HCT116 (cell line): ENCODE data around the gene SLC16A13. TPM values are rescaled to one million over a fixed set of nuclear protein-coding genes. Genes with fewer than 3 reads are reported as not detected.

Experiments
- ATAC-seq: fragments of 200-7000 bp; cut with Tn5 transposase; 2 replicates; pipeline ENCODE4 v1.9.1; 2020; ENCODE audit warnings: mild to moderate bottlenecking, moderate library complexity
- BruUV-seq: library from RNA; stranded (reverse); fragments of 400-500 nt; replicated peaks from 2 replicates; lab custom pipeline; 2021; lab: Mats Ljungman, UMichigan
- CTCF ChIA-PET: fragments of 300-600 bp; sonication (Branson Sonifier 250); formaldehyde crosslinking; loops from one replicate; lab custom pipeline; 2021; ENCODE audit warnings: antibody characterized with exemption; lab: Charles Lee
- POLR2A ChIA-PET: fragments of 300-600, 350-600 bp; sonication (Branson Sonifier 250); formaldehyde crosslinking; loops from one replicate; lab custom pipeline; 2021; ENCODE audit warnings: antibody characterized with exemption; lab: Charles Lee
- RAD21 ChIA-PET, 2 experiments: fragments of 300-600 bp; sonication (Branson Sonifier 250); formaldehyde crosslinking; loops; one replicate each; lab custom pipeline; 2023; ENCODE audit warnings: low total read pairs in 2 of 2; ENCODE audit not compliant: uncharacterized antibody in 2 of 2, unreplicated experiment in 2 of 2, low non-redundant PET in 1 of 2; lab: Charles Lee
- DNase-seq: peaks from one replicate; pipeline ENCODE4 v3.0.0-alpha.2; 2010; ENCODE audit warnings: low read depth, low spot score
- H2AFZ ChIP-seq: fragments of 200-600 bp; shearing (Covaris generic), sonication (generic); 2 replicates; pipeline ENCODE4 v1.6.1; 2017; ENCODE audit warnings: low read depth, mixed run types, mixed read lengths, antibody characterized with exemption, low read length; ENCODE audit not compliant: poor library complexity, severe bottlenecking
- H3K27ac ChIP-seq: 2 replicates; pipeline ENCODE4 v1.5.1; 2012; ENCODE audit warnings: low read depth, low read length
- H3K27me3 ChIP-seq: fragments of 200-600 bp; sonication (generic); 2 replicates; pipeline ENCODE4 v1.6.1; 2016; ENCODE audit warnings: mixed run types, low read length, mixed read lengths; ENCODE audit not compliant: insufficient read depth
- H3K36me3 ChIP-seq, 2 experiments: fragments of 200-500 bp in 1 of 2; fragments of 200-600 bp in 1 of 2; sonication (Bioruptor generic) in 1 of 2; sonication (generic) in 1 of 2; 2 replicates each; pipeline versions ENCODE4 v1.5.1 to v1.6.1; 2014 to 2016; ENCODE audit warnings: low read length in 2 of 2, inconsistent platforms in 1 of 2, mixed read lengths in 1 of 2, mixed run types in 1 of 2; ENCODE audit not compliant: insufficient read depth in 2 of 2, control insufficient read depth in 1 of 2
- H3K4me1 ChIP-seq, 2 experiments: fragments of 200-600 bp in 1 of 2; sonication (generic) in 1 of 2; 2 replicates each; pipeline versions ENCODE4 v1.5.1 to v1.6.1; 2012 to 2017; ENCODE audit warnings: low read length in 2 of 2, inconsistent platforms in 1 of 2, mild to moderate bottlenecking in 1 of 2, mixed read lengths in 1 of 2, mixed run types in 1 of 2, moderate library complexity in 1 of 2; ENCODE audit not compliant: insufficient read depth in 2 of 2, control insufficient read depth in 1 of 2
- H3K4me2 ChIP-seq: fragments of 200-600 bp; sonication (generic); 2 replicates; pipeline ENCODE4 v1.6.1; 2017; ENCODE audit warnings: mixed run types, low read length, mixed read lengths
- H3K4me3 ChIP-seq, 2 experiments: fragments of 200-600 bp in 1 of 2; sonication (generic) in 1 of 2; replicated peaks in 1 of 2; 2 replicates each; pipeline ENCODE4 v1.5.1; 2011 to 2016; ENCODE audit warnings: low read length in 2 of 2, control low read depth in 1 of 2, low read depth in 1 of 2, mild to moderate bottlenecking in 1 of 2, mixed read lengths in 1 of 2, mixed run types in 1 of 2
- H3K79me2 ChIP-seq: fragments of 200-600 bp; sonication (generic); 2 replicates; pipeline ENCODE4 v1.6.1; 2017; ENCODE audit warnings: mild to moderate bottlenecking, mixed run types, low read length, moderate library complexity, mixed read lengths; ENCODE audit not compliant: insufficient read depth
- H3K9ac ChIP-seq: fragments of 200-600 bp; sonication (generic); 2 replicates; pipeline ENCODE4 v1.6.1; 2016; ENCODE audit warnings: low read length, mixed read lengths
- H3K9me2 ChIP-seq: fragments of 200-600 bp; sonication (generic), shearing (Covaris generic); 2 replicates; pipeline ENCODE4 v1.6.1; 2017; ENCODE audit warnings: mixed run types, mild to moderate bottlenecking, moderate library complexity; ENCODE audit not compliant: insufficient read depth
- H3K9me3 ChIP-seq, 2 experiments: fragments of 200-500 bp in 1 of 2; fragments of 200-600 bp in 1 of 2; sonication (Bioruptor generic) in 1 of 2; sonication (generic) in 1 of 2; 2 replicates each; pipeline ENCODE4 v1.6.1; 2014 to 2017; ENCODE audit warnings: low read length in 2 of 2, mixed read lengths in 2 of 2, inconsistent platforms in 1 of 2, low read depth in 1 of 2, mild to moderate bottlenecking in 1 of 2, mixed run types in 1 of 2, moderate library complexity in 1 of 2; ENCODE audit not compliant: control insufficient read depth in 1 of 2, insufficient read depth in 1 of 2
- H4K20me1 ChIP-seq: fragments of 200-600 bp; sonication (generic), shearing (Covaris generic); 2 replicates; pipeline ENCODE4 v1.6.1; 2017; ENCODE audit warnings: mixed run types, mild to moderate bottlenecking, moderate library complexity; ENCODE audit not compliant: insufficient read depth
- CEBPB ChIP-seq: IDR thresholded peaks from 2 replicates; pipeline ENCODE4 v1.6.1; 2012; ENCODE audit warnings: low read depth
- CTCF ChIP-seq, 3 experiments: fragments of 200-600 bp in 1 of 3; sonication (generic) in 1 of 3; IDR thresholded peaks in 2 of 3; conservative IDR thresholded peaks in 1 of 3; 2 replicates each; pipeline ENCODE4 v1.5.1; 2012 to 2017; ENCODE audit warnings: low read depth in 2 of 3, low read length in 2 of 3, antibody characterized with exemption in 1 of 3, borderline replicate concordance in 1 of 3, control low read depth in 1 of 3, mild to moderate bottlenecking in 1 of 3, mixed read lengths in 1 of 3, mixed run types in 1 of 3, moderate library complexity in 1 of 3; ENCODE audit not compliant: insufficient read depth in 1 of 3
- EGR1 ChIP-seq: IDR thresholded peaks from 2 replicates; pipeline ENCODE4 v1.6.1; 2012; ENCODE audit warnings: low read depth
- ELF1 ChIP-seq: IDR thresholded peaks from 2 replicates; pipeline ENCODE4 v1.6.1; 2012; ENCODE audit warnings: low read depth, borderline replicate concordance
- EZH2 ChIP-seq: fragments of 200-600 bp; sonication (generic); IDR thresholded peaks from 2 replicates; pipeline ENCODE4 v1.6.1; 2017; ENCODE audit warnings: antibody characterized with exemption, mixed run types
- EZH2phosphoT487 ChIP-seq: fragments of 200-600 bp; IDR thresholded peaks from 2 replicates; pipeline ENCODE4 v1.6.1; 2018; ENCODE audit warnings: antibody characterized with exemption, borderline replicate concordance
- FOSL1 ChIP-seq: IDR thresholded peaks from 2 replicates; pipeline ENCODE4 v1.6.1; 2012; ENCODE audit warnings: low read depth
- JUND ChIP-seq: IDR thresholded peaks from 2 replicates; pipeline ENCODE4 v1.6.1; 2012
- POLR2AphosphoS5 ChIP-seq: IDR thresholded peaks from 2 replicates; pipeline ENCODE4 v1.6.1; 2011; ENCODE audit warnings: mild to moderate bottlenecking, low read depth, low read length, moderate library complexity
- RAD21 ChIP-seq: IDR thresholded peaks from 2 replicates; pipeline ENCODE4 v1.6.1; 2012; ENCODE audit warnings: low read depth, mild to moderate bottlenecking
- SIN3A ChIP-seq: IDR thresholded peaks from 2 replicates; pipeline ENCODE4 v1.6.1; 2012; ENCODE audit warnings: low read depth
- SP1 ChIP-seq: IDR thresholded peaks from 2 replicates; pipeline ENCODE4 v1.6.1; 2012; ENCODE audit warnings: low read depth
- SRF ChIP-seq: IDR thresholded peaks from 2 replicates; pipeline ENCODE4 v1.6.1; 2012; ENCODE audit warnings: low read depth
- TCF7L2 ChIP-seq: IDR thresholded peaks from 2 replicates; pipeline ENCODE4 v1.7.0; 2011; ENCODE audit warnings: borderline replicate concordance, inconsistent platforms; ENCODE audit not compliant: insufficient read depth, insufficient read length; ENCODE audit errors: extremely low read depth
- ZBTB33 ChIP-seq: IDR thresholded peaks from 2 replicates; pipeline ENCODE4 v1.6.1; 2011; ENCODE audit warnings: mild to moderate bottlenecking, low read length, moderate library complexity; ENCODE audit not compliant: insufficient replicate concordance; ENCODE audit errors: extremely low read depth
- ZFX ChIP-seq: fragments of 450-650 bp; IDR thresholded peaks from 2 replicates; pipeline ENCODE4 v1.6.1; 2017
- ZNF274 ChIP-seq: fragments of 200-500 bp; sonication (Bioruptor generic); IDR thresholded peaks from 2 replicates; pipeline ENCODE4 v1.6.1; 2014; ENCODE audit warnings: mild to moderate bottlenecking, low read depth, low read length, inconsistent platforms
- intact Hi-C: fragments of 100-400 bp; cut with micrococcal nuclease; formaldehyde crosslinking; loops from 2 replicates; pipeline ENCODE4 v1.10.0; 2022
- total RNA-seq: library from RNA; stranded (reverse); gene quantifications from one replicate; pipeline ENCODE4 v1.2.1, GENCODE V29; 2021; ENCODE audit not compliant: unreplicated experiment
- TF ChIP-seq, protein P1 (sequence below): IDR thresholded peaks from 2 replicates; pipeline ENCODE4 v1.6.1; 2012
- TF ChIP-seq, protein P2 (sequence below): IDR thresholded peaks from 2 replicates; pipeline ENCODE4 v1.6.1; 2012; ENCODE audit warnings: low read depth

The SLC16A13 gene
- total RNA-seq, 1 experiment from 2014 or later, result 6.8 TPM

GRCh38 chr17:7019367-7019766 lies 16.4 kb upstream of the SLC16A13 start:
- BruUV-seq, result no TSS peak
- Histone ChIP-seq H3K79me2 (0 out of 2 replicates have a peak, but pooled peaks cover under 1% of the 10 kb centered on the region), H3K9me3 (no peaks in the 10 kb centered on the region), H2AFZ (peak overlapping the region; percentile 94), H3K27me3 (no peaks in the 10 kb centered on the region), H3K27ac (no peak overlapping the region; the same call in 1 of the 2 replicates), H3K36me3 (no peaks in the 10 kb centered on the region), H3K4me3 (peak overlapping the region in 1 of 2 experiments; percentile 54; a peak in 2 of 4 replicates), H4K20me1 (no peaks in the 10 kb centered on the region), H3K9ac (peak overlapping the region; percentile 62), H3K4me1 (peaks cover 10 to 48% of the 10 kb centered on the region in 2 experiments; a peak in 3 of 4 replicates), H3K9me2 (no peaks in the 10 kb centered on the region), H3K4me2 (peak overlapping the region; percentile 82)
- intact Hi-C loops, result no loop called here
- ChIA-PET RAD21 (no interaction called here), POLR2A (interaction anchor here (0.6 kb wide), 1 partner anchor 352 kb away, joined by 6 read pairs; no protein-coding TSS in a partner anchor), CTCF (no interaction called here)
- TF ChIP-seq, protein P1, sequence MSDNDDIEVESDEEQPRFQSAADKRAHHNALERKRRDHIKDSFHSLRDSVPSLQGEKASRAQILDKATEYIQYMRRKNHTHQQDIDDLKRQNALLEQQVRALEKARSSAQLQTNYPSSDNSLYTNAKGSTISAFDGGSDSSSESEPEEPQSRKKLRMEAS, result no peak
- TF ChIP-seq JUND (no peak), CEBPB (no peak), EGR1 (no peak), ZFX (no peak), EZH2 (no peak), SP1 (no peak), RAD21 (no peak), EZH2phosphoT487 (no peak), ZNF274 (no peak), POLR2AphosphoS5 (no peak), ELF1 (no peak), SIN3A (no peak), FOSL1 (no peak), TCF7L2 (no peak), ZBTB33 (no peak), SRF (no peak), CTCF (IDR thresholded peaks at IDR 0.05 in 2 of 3, conservative IDR thresholded peaks at IDR 0.05 in 1 of 3; ENCODE audit: borderline replicate concordance in 1 of 3, insufficient read depth in 1 of 3, low read depth in 2 of 3, low read length in 2 of 3) (no peak)
- TF ChIP-seq, protein P2, sequence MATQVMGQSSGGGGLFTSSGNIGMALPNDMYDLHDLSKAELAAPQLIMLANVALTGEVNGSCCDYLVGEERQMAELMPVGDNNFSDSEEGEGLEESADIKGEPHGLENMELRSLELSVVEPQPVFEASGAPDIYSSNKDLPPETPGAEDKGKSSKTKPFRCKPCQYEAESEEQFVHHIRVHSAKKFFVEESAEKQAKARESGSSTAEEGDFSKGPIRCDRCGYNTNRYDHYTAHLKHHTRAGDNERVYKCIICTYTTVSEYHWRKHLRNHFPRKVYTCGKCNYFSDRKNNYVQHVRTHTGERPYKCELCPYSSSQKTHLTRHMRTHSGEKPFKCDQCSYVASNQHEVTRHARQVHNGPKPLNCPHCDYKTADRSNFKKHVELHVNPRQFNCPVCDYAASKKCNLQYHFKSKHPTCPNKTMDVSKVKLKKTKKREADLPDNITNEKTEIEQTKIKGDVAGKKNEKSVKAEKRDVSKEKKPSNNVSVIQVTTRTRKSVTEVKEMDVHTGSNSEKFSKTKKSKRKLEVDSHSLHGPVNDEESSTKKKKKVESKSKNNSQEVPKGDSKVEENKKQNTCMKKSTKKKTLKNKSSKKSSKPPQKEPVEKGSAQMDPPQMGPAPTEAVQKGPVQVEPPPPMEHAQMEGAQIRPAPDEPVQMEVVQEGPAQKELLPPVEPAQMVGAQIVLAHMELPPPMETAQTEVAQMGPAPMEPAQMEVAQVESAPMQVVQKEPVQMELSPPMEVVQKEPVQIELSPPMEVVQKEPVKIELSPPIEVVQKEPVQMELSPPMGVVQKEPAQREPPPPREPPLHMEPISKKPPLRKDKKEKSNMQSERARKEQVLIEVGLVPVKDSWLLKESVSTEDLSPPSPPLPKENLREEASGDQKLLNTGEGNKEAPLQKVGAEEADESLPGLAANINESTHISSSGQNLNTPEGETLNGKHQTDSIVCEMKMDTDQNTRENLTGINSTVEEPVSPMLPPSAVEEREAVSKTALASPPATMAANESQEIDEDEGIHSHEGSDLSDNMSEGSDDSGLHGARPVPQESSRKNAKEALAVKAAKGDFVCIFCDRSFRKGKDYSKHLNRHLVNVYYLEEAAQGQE, result no peak
- ATAC-seq (no peak), DNase-seq (no peak)
